Ishikawa (cell line): ENCODE data around the gene SRPK2.

Source experiments
- CEBPB ChIP-seq: IDR thresholded peaks from 2 replicates; pipeline ENCODE4 v1.6.1; 2012
- CREB1 ChIP-seq: IDR thresholded peaks from 2 replicates; pipeline ENCODE4 v1.6.1; 2012; ENCODE audit warnings: low read depth
- EGR1 ChIP-seq: IDR thresholded peaks from 2 replicates; pipeline ENCODE4 v1.6.1; 2012
- EP300 ChIP-seq: IDR thresholded peaks from 2 replicates; pipeline ENCODE4 v1.6.1; 2012; ENCODE audit warnings: borderline replicate concordance
- FOXM1 ChIP-seq: IDR thresholded peaks from 2 replicates; pipeline ENCODE4 v1.6.1; 2012; ENCODE audit warnings: low read depth, borderline replicate concordance
- NFIC ChIP-seq: IDR thresholded peaks from 2 replicates; pipeline ENCODE4 v1.6.1; 2012
- RAD21 ChIP-seq: IDR thresholded peaks from 2 replicates; pipeline ENCODE4 v1.6.1; 2012; ENCODE audit warnings: low read depth
- TAF1 ChIP-seq: IDR thresholded peaks from 2 replicates; pipeline ENCODE4 v1.6.1; 2012; ENCODE audit warnings: low read depth, mild to moderate bottlenecking
- TCF12 ChIP-seq: IDR thresholded peaks from 2 replicates; pipeline ENCODE4 v1.6.1; 2012; ENCODE audit warnings: low read depth
- TEAD4 ChIP-seq: IDR thresholded peaks from 2 replicates; pipeline ENCODE4 v1.6.1; 2012
- YY1 ChIP-seq: IDR thresholded peaks from 2 replicates; pipeline ENCODE4 v1.6.1; 2012; ENCODE audit warnings: low read depth
- ZBTB7A ChIP-seq: IDR thresholded peaks from 2 replicates; pipeline ENCODE4 v1.6.1; 2012; ENCODE audit warnings: low read depth
- TF ChIP-seq, protein P1 (sequence below): IDR thresholded peaks from 2 replicates; pipeline ENCODE4 v1.6.1; 2012
- TF ChIP-seq, protein P2 (sequence below): IDR thresholded peaks from 2 replicates; pipeline ENCODE4 v1.6.1; 2012
- TF ChIP-seq, protein P3 (sequence below): IDR thresholded peaks from 2 replicates; pipeline ENCODE4 v1.6.1; 2012; ENCODE audit warnings: low read depth, mild to moderate bottlenecking

Gene SRPK2

DNA sequence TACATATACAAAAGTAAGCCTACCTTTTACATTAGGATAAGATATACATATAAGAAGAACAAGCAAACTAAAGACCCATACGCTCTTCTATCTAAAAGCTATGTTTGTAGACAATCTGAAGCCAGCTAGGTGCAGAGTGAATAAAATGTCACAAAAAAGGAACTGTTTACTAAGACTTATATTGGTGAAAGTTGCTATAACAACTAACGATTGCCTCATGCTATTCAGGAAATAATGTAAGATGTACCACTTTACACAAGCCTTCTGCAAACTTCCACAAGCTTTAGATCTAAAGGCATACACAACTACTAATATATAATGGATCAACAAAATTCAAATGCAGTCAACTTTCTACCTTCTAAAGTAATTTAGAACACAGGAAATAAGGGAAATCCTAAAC lies 175.1 kb downstream of the SRPK2 start:
- TF ChIP-seq RAD21, result no peak
- no peak for TF ChIP-seq TEAD4
- no peak for TF ChIP-seq CREB1
- TF ChIP-seq TAF1, result no peak
- TF ChIP-seq NFIC, result no peak

DNA sequence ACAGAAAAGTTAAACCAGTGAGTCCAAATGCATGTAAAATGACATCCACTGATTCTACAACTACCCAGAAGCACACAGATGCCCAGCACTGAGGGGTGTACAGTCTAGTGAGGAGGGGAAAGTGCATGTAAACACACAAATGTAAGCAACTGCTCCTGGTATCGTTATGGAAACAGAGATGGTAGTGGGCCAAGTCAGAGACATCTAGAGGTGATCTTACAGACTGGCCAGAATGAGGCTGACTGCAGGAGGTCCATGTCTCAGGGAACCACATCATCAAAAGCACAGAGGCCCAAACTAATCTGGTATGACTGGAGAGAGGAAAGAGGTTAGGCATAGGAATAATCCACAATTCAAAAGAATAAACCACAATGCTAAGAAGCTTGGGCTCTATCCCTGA lies 176.5 kb downstream of the SRPK2 start:
- TF ChIP-seq TEAD4, result no peak
- TF ChIP-seq ZBTB7A, result no peak
- TF ChIP-seq EGR1, result no peak

DNA sequence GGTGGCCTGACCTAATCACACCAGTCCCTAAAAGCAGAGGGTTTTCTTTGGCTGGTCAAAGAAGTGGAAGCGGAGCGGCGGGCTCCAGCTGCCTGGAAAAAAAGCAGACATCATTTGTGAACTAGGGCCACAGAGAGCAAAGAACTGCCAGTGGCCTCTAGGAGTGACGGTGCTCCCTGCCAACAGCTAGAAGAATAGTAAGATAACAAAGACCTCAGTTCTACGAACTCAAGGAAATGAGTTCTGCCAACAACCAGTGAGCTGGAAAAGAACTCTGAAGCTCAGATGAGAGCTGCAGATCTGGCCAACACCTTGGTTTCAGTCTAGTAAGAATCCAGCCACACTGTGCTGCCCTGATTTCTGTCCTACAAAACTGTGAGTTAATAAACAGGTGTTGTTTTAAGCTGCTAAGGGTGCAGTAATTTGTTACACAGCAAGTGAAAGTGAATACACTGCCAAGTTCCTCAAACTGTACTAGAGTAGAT lies 178.0 kb downstream of the SRPK2 start:
- TF ChIP-seq ZBTB7A (no peak), RAD21 (no peak), NFIC (no peak), CEBPB (no peak), YY1 (no peak), TAF1 (no peak)

DNA sequence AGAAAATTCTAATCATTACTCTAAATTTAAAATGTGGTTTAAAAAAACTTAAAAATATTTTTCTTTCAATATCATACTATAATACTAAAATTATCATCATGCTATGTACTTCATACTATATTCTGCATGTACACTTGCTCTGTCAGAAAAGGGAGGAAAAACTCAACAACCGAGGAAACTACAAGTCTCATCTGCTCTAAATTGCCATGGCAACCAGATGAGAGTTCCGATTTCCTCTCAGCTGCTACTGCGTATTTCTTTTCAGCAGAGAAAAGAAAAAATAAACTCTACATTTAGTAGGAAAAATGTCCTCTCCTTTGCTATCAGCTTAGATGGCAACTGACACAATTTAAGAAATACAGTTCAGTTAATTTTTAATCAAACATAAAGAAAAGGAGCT lies 178.9 kb downstream of the SRPK2 start:
- no peak for TF ChIP-seq TCF12
- TF ChIP-seq TEAD4, result no peak
- TF ChIP-seq EGR1, result no peak
- TF ChIP-seq NFIC, result no peak
- TF ChIP-seq, protein P1, sequence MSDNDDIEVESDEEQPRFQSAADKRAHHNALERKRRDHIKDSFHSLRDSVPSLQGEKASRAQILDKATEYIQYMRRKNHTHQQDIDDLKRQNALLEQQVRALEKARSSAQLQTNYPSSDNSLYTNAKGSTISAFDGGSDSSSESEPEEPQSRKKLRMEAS, result no peak
- TF ChIP-seq TAF1, result no peak
- TF ChIP-seq, protein P2, sequence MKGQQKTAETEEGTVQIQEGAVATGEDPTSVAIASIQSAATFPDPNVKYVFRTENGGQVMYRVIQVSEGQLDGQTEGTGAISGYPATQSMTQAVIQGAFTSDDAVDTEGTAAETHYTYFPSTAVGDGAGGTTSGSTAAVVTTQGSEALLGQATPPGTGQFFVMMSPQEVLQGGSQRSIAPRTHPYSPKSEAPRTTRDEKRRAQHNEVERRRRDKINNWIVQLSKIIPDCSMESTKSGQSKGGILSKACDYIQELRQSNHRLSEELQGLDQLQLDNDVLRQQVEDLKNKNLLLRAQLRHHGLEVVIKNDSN, result no peak
- TF ChIP-seq FOXM1, result no peak
- no peak for TF ChIP-seq CEBPB
- no peak for TF ChIP-seq YY1
- no peak for TF ChIP-seq ZBTB7A
- no peak for TF ChIP-seq RAD21

DNA sequence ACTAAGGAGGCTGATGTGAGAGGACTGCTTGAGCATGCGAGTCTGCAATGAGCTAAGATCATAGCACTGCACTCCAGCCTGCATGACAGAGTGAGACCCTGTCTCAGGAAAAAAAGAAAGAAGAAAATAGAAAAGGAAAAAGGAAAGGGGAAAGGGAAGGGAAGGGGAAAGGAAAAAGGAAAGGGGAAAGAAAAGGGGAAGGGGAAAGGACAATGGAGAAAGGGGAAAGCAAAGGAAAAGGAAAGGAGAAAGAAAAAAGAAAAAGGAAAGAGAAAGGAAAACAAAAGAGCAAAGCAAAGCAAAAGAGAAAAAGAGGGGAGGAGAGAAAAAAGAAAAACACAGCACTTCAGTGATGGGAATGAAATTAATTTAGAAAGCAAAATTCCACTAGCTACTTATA lies 179.3 kb downstream of the SRPK2 start:
- no peak for TF ChIP-seq TEAD4
- TF ChIP-seq, protein P1, result no peak
- TF ChIP-seq EGR1, result no peak
- TF ChIP-seq, protein P2, result no peak
- TF ChIP-seq EP300, result no peak
- no peak for TF ChIP-seq YY1
- no peak for TF ChIP-seq TCF12
- no peak for TF ChIP-seq CREB1
- TF ChIP-seq CEBPB, result no peak
- TF ChIP-seq ZBTB7A, result no peak
- TF ChIP-seq RAD21, result no peak
- TF ChIP-seq, protein P3, sequence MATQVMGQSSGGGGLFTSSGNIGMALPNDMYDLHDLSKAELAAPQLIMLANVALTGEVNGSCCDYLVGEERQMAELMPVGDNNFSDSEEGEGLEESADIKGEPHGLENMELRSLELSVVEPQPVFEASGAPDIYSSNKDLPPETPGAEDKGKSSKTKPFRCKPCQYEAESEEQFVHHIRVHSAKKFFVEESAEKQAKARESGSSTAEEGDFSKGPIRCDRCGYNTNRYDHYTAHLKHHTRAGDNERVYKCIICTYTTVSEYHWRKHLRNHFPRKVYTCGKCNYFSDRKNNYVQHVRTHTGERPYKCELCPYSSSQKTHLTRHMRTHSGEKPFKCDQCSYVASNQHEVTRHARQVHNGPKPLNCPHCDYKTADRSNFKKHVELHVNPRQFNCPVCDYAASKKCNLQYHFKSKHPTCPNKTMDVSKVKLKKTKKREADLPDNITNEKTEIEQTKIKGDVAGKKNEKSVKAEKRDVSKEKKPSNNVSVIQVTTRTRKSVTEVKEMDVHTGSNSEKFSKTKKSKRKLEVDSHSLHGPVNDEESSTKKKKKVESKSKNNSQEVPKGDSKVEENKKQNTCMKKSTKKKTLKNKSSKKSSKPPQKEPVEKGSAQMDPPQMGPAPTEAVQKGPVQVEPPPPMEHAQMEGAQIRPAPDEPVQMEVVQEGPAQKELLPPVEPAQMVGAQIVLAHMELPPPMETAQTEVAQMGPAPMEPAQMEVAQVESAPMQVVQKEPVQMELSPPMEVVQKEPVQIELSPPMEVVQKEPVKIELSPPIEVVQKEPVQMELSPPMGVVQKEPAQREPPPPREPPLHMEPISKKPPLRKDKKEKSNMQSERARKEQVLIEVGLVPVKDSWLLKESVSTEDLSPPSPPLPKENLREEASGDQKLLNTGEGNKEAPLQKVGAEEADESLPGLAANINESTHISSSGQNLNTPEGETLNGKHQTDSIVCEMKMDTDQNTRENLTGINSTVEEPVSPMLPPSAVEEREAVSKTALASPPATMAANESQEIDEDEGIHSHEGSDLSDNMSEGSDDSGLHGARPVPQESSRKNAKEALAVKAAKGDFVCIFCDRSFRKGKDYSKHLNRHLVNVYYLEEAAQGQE, result no peak
- TF ChIP-seq FOXM1, result no peak
- no peak for TF ChIP-seq NFIC
- no peak for TF ChIP-seq TAF1

DNA sequence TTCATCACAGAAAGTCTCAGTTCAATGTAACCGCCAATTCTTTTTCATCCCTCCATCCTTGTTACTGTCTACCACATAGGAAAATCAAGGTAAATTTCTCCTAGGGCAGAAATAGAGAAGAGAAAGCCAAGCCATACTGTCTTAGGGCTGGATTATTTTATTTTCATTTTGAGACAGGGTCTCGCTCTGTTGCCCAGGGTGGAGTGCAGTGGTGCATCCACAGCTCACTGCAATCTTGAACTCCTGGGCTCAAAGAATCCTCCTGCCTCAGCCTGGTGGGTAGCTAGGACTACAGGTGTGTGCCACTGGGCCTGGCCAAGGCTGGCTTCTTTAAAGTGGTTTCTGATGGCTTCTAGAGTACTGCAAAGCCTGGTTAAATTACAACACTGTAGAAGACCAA lies 181.7 kb downstream of the SRPK2 start:
- TF ChIP-seq, protein P3, result no peak
- TF ChIP-seq, protein P2, result no peak
- TF ChIP-seq TCF12, result no peak
- no peak for TF ChIP-seq TEAD4
- TF ChIP-seq EP300, result no peak
- TF ChIP-seq CEBPB, result no peak
- no peak for TF ChIP-seq NFIC
- TF ChIP-seq TAF1, result no peak
- no peak for TF ChIP-seq YY1
- no peak for TF ChIP-seq EGR1
